Large intestine (tissue), 3 donors: ENCODE measurements around the gene MRPL38. TPM values are rescaled to one million over a fixed set of nuclear protein-coding genes. Genes with fewer than 3 reads are reported as not detected.
A peak's percentile ranks its signal among the peaks of the same experiment; 100 is the strongest.

Experiments used
- DNase-seq, 2 donors: peaks; one replicate each; pipeline versions ENCODE4 v3.0.0 to v3.0.0-alpha.2; 2013
- H3K27ac ChIP-seq: one replicate; pipeline ENCODE4 v1.5.1; 2013; ENCODE audit warnings: low read length
- H3K27me3 ChIP-seq: 2 replicates; pipeline ENCODE4 v1.6.1; 2013; ENCODE audit warnings: low read length; ENCODE audit not compliant: control insufficient read depth, insufficient read depth
- H3K36me3 ChIP-seq: 2 replicates; pipeline ENCODE4 v1.6.1; 2013; ENCODE audit warnings: low read length; ENCODE audit not compliant: control insufficient read depth, insufficient read depth
- H3K4me1 ChIP-seq: one replicate; pipeline ENCODE4 v1.6.1; 2013; ENCODE audit warnings: low read length; ENCODE audit not compliant: control insufficient read depth, insufficient read depth
- H3K4me3 ChIP-seq: one replicate; pipeline ENCODE4 v1.5.1; 2013; ENCODE audit warnings: low read length
- H3K9me3 ChIP-seq: one replicate; pipeline ENCODE4 v1.6.1; 2013; ENCODE audit warnings: mild to moderate bottlenecking, low read depth, low read length, moderate library complexity; ENCODE audit not compliant: control insufficient read depth
- WGBS: methylation state at CpG from one replicate; pipeline ENCODE4 v1.1.5; 2013; ENCODE audit warnings: low lambda C conversion rate; ENCODE audit not compliant: insufficient coverage; 5-methylcytosine and 5-hydroxymethylcytosine counted together
- polyA plus RNA-seq: library from polyadenylated mRNA; unstranded; fragments of 120-200 nt; gene quantifications from one replicate; pipeline ENCODE4 v1.2.1, GENCODE V29; 2013

MRPL38 gene
- polyA plus RNA-seq, 1 donor, result 62.1 TPM

DNA sequence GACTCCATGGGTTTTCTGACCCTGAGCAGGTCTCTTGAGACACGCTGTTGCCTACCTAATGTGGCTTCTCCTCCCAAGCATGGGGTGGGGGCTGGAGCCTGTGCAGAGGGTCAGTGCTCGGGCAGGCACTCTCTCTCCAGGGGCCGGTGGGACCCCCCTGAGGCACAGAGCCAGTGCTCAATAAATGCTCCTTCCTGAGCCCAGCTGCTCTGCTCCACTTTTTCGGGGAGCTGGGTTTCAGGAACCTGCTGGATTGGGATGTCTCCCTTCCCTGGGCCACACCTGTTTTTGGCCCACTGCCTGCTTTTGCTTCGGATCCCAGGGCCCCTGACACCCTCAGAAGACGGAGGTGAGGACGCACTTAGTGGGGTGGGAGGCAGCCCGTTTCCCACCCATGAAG lies 6.6 kb downstream of the MRPL38 start:
- peaks cover 46% of the 10 kb centered on the region for H3K36me3 ChIP-seq
- no CpG with 5 or more reads among the region's 8 CpGs for WGBS
- DNase-seq, result peak in 1 of 2 donors; percentile 23

DNA sequence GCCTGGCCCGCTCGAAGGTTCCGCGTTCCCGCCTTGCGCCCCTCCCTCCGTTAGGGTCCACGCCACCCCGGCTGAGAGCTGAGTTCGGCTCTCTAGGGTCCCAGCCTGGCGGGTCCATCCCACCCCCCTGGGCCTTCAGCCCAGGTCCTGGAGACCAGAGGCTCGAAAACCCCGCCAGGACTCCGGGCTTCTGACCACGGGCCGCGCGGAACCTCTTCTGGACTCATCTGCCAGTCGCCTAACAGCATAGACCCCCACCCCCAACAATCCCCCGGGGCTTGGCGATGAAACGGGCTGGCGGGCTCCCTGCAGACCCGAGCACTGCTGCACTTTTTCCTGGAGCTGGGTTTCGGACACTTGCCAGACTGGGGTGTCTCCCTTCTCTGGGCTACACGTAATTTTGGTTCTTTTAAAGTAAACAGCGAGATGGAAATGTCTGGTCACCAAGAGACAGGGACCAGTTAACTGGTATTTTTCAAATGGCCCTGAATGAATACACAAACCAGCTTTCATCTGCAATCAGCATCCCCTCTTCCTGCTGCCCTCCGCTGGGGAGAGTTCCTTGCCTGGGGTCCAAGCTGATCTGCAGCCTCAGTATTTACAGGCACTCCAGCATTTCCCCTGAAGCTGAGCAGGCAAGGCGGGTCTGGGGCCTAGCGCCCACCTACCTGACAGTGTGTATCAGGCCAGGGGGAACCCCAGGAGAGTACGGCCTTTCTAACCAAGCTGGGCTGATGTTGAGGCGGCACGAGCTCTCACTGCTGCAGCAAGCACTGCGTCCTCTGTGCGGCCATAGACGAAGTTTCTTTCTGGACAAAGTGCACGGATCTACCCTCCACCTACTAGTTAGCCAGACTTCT lies 7.3 kb downstream of the MRPL38 start:
- no peaks in the 10 kb centered on the region for H3K27me3 ChIP-seq
- H3K4me3 ChIP-seq, result peak overlapping the region; percentile 78
- no peaks in the 10 kb centered on the region for H3K9me3 ChIP-seq
- WGBS, result 100% methylated on average over 1 of the region's 37 CpGs
- peaks cover 42% of the 10 kb centered on the region for H3K36me3 ChIP-seq
- peaks cover 19% of the 10 kb centered on the region for H3K4me1 ChIP-seq
- DNase-seq, result no peak
- H3K27ac ChIP-seq, result peak overlapping the region; percentile 65

More for the DNA sequence above, 6.6 kb downstream of the MRPL38 start:
- H3K9me3 ChIP-seq, result no peaks in the 10 kb centered on the region
- no peak overlapping the region for H3K27ac ChIP-seq
- peaks cover 16% of the 10 kb centered on the region for H3K4me1 ChIP-seq
- no peaks in the 10 kb centered on the region for H3K27me3 ChIP-seq
- no peak overlapping the region for H3K4me3 ChIP-seq

DNA sequence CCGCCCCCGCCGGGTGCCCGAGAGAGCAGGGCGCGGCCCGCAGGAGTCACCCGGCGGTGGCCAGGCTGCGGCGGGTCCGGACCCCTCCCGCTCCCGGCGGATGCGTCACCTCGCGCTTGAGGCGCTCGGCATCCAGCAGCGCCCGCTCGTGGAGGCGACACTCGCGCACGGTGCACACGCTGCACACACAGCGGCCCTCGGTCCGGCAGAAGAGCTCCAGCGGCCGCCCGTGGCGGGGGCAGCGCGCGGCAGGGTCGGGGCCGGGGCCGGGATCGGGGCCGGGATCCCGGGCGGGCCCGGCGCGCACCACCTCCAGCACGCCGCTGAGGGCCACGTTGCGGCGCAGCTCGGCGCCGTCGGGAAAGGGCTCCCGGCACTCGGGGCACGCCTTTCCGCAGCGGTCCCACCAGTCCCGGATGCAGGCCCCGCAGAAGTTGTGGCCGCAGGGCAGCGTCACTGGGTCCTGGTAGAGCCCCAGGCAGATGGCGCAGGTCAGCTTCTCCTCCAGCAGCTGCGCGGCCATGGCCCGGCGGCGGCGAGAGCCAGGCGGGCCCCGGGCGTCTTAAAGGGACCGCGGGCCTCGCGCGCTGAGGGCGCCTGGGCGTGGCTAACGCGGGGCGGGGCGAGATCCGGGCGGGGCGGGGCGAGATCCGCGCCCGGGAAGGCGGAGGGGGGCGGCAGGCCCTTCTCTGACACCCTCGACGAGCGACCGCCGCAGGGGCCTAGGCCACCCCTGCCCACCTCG lies 8.1 kb downstream of the MRPL38 start, which contains the start of gene TRIM65:
TRIM65 (minus strand) TSS at position 537 of the 745 bp plus-strand sequence; CDS start at position 523, 14 bp downstream.
- H3K9me3 ChIP-seq, result no peaks in the 10 kb centered on the region
- peak; percentile 82 to 91 for DNase-seq
- peaks cover 43% of the 10 kb centered on the region for H3K36me3 ChIP-seq
- peaks cover 27% of the 10 kb centered on the region for H3K4me1 ChIP-seq
- no peaks in the 10 kb centered on the region for H3K27me3 ChIP-seq
- H3K4me3 ChIP-seq, result peak within 1 kb of the TSS; percentile 78
- peak within 1 kb of the TSS; percentile 87 for H3K27ac ChIP-seq
- WGBS, result no CpG with 5 or more reads among the region's 102 CpGs

GRCh38 chr17:75895370-75896155 lies 9.1 kb downstream of the MRPL38 start:
- Histone ChIP-seq H3K4me3 (peak overlapping the region; percentile 78), H3K4me1 (peaks cover 28% of the 10 kb centered on the region), H3K27ac (peak overlapping the region; percentile 87), H3K36me3 (peaks cover 43% of the 10 kb centered on the region), H3K27me3 (no peaks in the 10 kb centered on the region), H3K9me3 (peaks cover 5% of the 10 kb centered on the region)
- DNase-seq, result peak in 1 of 2 donors; percentile 41
- 93% methylated on average over 2 of the region's 28 CpGs for WGBS

DNA sequence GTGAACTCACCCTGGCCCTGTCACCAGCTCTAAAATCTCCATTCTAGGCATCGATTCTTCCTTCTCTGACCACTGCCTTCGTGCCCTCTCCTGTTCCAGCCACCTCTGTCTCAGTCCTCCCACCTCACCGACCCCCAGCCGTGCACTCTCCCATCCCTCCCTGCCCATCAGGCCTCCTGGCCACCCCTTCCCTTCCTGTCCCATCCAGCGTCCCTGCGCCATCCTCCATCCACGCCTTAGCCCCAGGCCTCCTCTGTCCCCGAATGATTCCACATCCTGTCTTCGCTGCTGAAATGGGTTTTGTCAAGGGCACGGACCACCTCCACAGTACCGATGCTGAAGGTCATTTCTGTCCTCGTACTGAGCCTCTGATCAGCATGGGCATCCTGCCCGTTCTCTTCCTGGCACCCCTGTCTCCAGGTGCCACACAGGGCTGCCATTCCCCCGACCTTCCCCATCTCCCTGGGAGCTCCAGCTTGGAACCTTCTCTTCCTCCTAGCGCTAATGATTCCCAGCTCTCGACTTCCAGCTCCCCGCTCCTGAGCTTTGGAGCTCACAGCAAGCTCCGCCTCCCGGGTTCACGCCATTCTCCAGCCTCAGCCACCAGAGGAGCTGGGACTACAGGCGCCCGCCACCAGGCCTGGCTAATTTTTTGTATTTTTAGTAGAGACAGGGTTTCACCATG lies 10.5 kb downstream of the MRPL38 start:
- no peaks in the 10 kb centered on the region for H3K27me3 ChIP-seq
- no CpG with 5 or more reads among the region's 22 CpGs for WGBS
- H3K27ac ChIP-seq, result no peak overlapping the region
- peaks cover 28% of the 10 kb centered on the region for H3K4me1 ChIP-seq
- no peak overlapping the region for H3K4me3 ChIP-seq
- H3K9me3 ChIP-seq, result peaks cover 5% of the 10 kb centered on the region
- no peak for DNase-seq
- H3K36me3 ChIP-seq, result peaks cover 40% of the 10 kb centered on the region

DNA sequence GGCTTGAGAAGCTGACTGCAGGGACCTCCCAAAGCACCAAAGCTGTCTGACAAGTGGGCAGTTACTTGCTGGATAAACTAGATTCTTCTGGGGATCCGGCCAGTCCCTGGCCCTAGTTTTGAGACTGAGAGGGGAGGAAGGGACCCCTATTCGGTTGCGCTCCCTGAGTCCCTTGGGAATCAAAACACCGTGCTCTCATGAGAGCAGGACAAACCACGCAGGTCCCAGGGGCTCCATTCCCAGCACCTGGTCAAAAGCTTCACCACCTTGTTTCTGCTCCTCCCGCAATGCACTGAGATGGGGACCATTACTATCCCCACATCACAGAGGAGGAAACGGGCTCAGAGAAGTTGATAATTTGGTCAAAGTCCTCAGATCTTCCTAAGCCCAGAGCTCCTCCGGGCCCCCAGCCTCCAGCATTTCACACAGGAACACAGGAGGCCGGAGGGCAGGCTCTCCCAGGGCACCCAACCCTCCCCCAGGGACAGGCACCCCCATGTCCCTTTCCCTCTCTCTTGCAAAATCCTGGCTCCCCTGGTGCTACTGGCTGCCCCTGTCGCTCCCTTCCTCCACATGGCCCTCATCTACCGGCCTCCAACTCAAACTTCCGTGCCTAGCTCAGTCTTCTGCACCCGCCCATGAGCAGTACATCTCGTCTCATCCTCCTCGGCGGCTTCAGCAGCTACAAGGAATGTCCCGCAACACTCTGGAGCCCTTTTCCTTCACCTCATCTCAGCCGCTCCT lies 11.2 kb downstream of the MRPL38 start:
- Histone ChIP-seq H3K4me3 (no peak overlapping the region), H3K27ac (no peak overlapping the region), H3K36me3 (peaks cover 35% of the 10 kb centered on the region), H3K9me3 (peaks cover 5% of the 10 kb centered on the region), H3K4me1 (peaks cover 28% of the 10 kb centered on the region), H3K27me3 (no peaks in the 10 kb centered on the region)
- WGBS, result 92% methylated on average over 6 of the region's 18 CpGs
- DNase-seq, result no peak

- no peak overlapping the region for H3K27ac ChIP-seq
- no peak overlapping the region for H3K4me3 ChIP-seq
- no peaks in the 10 kb centered on the region for H3K27me3 ChIP-seq
- peaks cover 28% of the 10 kb centered on the region for H3K4me1 ChIP-seq
- H3K36me3 ChIP-seq, result peaks cover 30% of the 10 kb centered on the region
- H3K9me3 ChIP-seq, result peaks cover 5% of the 10 kb centered on the region
- no peak for DNase-seq
- no CpG with 5 or more reads among the region's 16 CpGs for WGBS
Measured at GRCh38 chr17:75892556-75893224, 12.0 kb downstream of the MRPL38 start.

GRCh38 chr17:75891605-75892555 lies 12.8 kb downstream of the MRPL38 start:
- Histone ChIP-seq H3K27ac (no peak overlapping the region), H3K36me3 (peaks cover 30% of the 10 kb centered on the region), H3K9me3 (peaks cover 5% of the 10 kb centered on the region), H3K4me1 (peaks cover 23% of the 10 kb centered on the region), H3K4me3 (no peak overlapping the region), H3K27me3 (no peaks in the 10 kb centered on the region)
- peak in 1 of 2 donors; percentile 52 for DNase-seq
- no CpG with 5 or more reads among the region's 32 CpGs for WGBS
